Skeletal muscle tissue (tissue), 4 donors: ENCODE measurements around the gene CAPN9. TPM values are rescaled to one million over a fixed set of nuclear protein-coding genes. Genes with fewer than 3 reads are reported as not detected.

ENCODE experiments used
- H3K27ac ChIP-seq: one replicate; pipeline ENCODE4 v1.7.0; 2013; ENCODE audit warnings: mild to moderate bottlenecking, low read depth, low read length, inconsistent platforms
- H3K27me3 ChIP-seq, 3 donors: one replicate each; pipeline ENCODE4 v1.7.0; 2013; ENCODE audit warnings: low read length in 3 of 3; ENCODE audit not compliant: control insufficient read depth in 3 of 3, insufficient read depth in 3 of 3
- H3K36me3 ChIP-seq, 3 donors: one replicate each; pipeline ENCODE4 v1.7.0; 2013; ENCODE audit warnings: low read length in 3 of 3; ENCODE audit not compliant: control insufficient read depth in 3 of 3, insufficient read depth in 3 of 3
- H3K4me1 ChIP-seq, 3 donors: one replicate each; pipeline ENCODE4 v1.7.0; 2013; ENCODE audit warnings: low read length in 3 of 3, mild to moderate bottlenecking in 3 of 3; ENCODE audit not compliant: control insufficient read depth in 3 of 3, insufficient read depth in 3 of 3
- H3K4me3 ChIP-seq, 3 donors: one replicate each; pipeline ENCODE4 v1.7.0; 2013; ENCODE audit warnings: low read length in 3 of 3
- H3K9ac ChIP-seq, 3 donors: one replicate each; pipeline ENCODE4 v1.7.0; 2013; ENCODE audit warnings: low read length in 3 of 3, mild to moderate bottlenecking in 3 of 3, moderate library complexity in 2 of 3, low read depth in 1 of 3
- H3K9me3 ChIP-seq, 3 donors: one replicate each; pipeline ENCODE4 v1.7.0; 2013; ENCODE audit warnings: low read length in 3 of 3; ENCODE audit not compliant: control insufficient read depth in 3 of 3
- total RNA-seq: library from RNA; depleted of rRNA; stranded (reverse); fragments of >200 nt; gene quantifications from one replicate; pipeline ENCODE4 v1.2.3, GENCODE V29; 2014
- donor health status: Osteomylitis.

The CAPN9 gene
- total RNA-seq, 1 donor from 2014 or later = under 0.01 TPM

GRCh38 chr1:230807029-230807428, 59.8 kb downstream of the CAPN9 start:
- Histone ChIP-seq H3K4me3 (no peak overlapping the region), H3K27ac (peak overlapping the region; percentile 69), H3K9me3 (no peaks in the 10 kb centered on the region)

GRCh38 chr1:230807561-230808280, 60.5 kb downstream of the CAPN9 start:
- Histone ChIP-seq H3K9ac (peak overlapping the region in 1 of 3 donors; percentile 63), H3K36me3 (no peaks in the 10 kb centered on the region), H3K4me3 (no peak overlapping the region), H3K9me3 (peaks cover 0 to 2% (median 0%) of the 10 kb centered on the region in 3 donors), H3K4me1 (peaks cover 0 to 29% (median 25%) of the 10 kb centered on the region in 3 donors), H3K27ac (peak overlapping the region; percentile 69), H3K27me3 (no peaks in the 10 kb centered on the region)

More at GRCh38 chr1:230807029-230807428, 59.8 kb downstream of the CAPN9 start:
- H3K9ac ChIP-seq = peak overlapping the region in 1 of 3 donors; percentile 63
- H3K4me1 ChIP-seq = peaks cover 0 to 29% (median 25%) of the 10 kb centered on the region in 3 donors
- no peaks in the 10 kb centered on the region for H3K36me3 ChIP-seq
- no peaks in the 10 kb centered on the region for H3K27me3 ChIP-seq

GRCh38 chr1:230808281-230808872, 61.2 kb downstream of the CAPN9 start:
- Histone ChIP-seq H3K4me1 (peaks cover 0 to 29% (median 25%) of the 10 kb centered on the region in 3 donors), H3K36me3 (no peaks in the 10 kb centered on the region), H3K27ac (no peak overlapping the region), H3K9ac (no peak overlapping the region), H3K9me3 (peaks cover 0 to 5% (median 0%) of the 10 kb centered on the region in 3 donors), H3K27me3 (no peaks in the 10 kb centered on the region), H3K4me3 (no peak overlapping the region)

GRCh38 chr1:230809256-230809990, 62.2 kb downstream of the CAPN9 start:
- peaks cover 0 to 5% (median 0%) of the 10 kb centered on the region in 3 donors for H3K9me3 ChIP-seq
- no peak overlapping the region for H3K9ac ChIP-seq
- H3K27ac ChIP-seq = no peak overlapping the region
- no peaks in the 10 kb centered on the region for H3K27me3 ChIP-seq
- H3K36me3 ChIP-seq = no peaks in the 10 kb centered on the region
- H3K4me1 ChIP-seq = peaks cover 0 to 29% (median 25%) of the 10 kb centered on the region in 3 donors
- H3K4me3 ChIP-seq = no peak overlapping the region

GRCh38 chr1:230812568-230812967, 65.4 kb downstream of the CAPN9 start:
- Histone ChIP-seq H3K27ac (no peak overlapping the region), H3K9ac (no peak overlapping the region), H3K4me3 (no peak overlapping the region), H3K9me3 (peaks cover 0 to 5% (median 0%) of the 10 kb centered on the region in 3 donors), H3K4me1 (peaks cover 3 to 30% (median 25%) of the 10 kb centered on the region in 3 donors), H3K36me3 (no peaks in the 10 kb centered on the region), H3K27me3 (no peaks in the 10 kb centered on the region)

- H3K36me3 ChIP-seq = no peaks in the 10 kb centered on the region
- peaks cover 3 to 10% (median 6%) of the 10 kb centered on the region in 3 donors for H3K4me1 ChIP-seq
- H3K27ac ChIP-seq = no peak overlapping the region
- H3K9me3 ChIP-seq = peaks cover 0 to 5% (median 0%) of the 10 kb centered on the region in 3 donors
- no peak overlapping the region for H3K4me3 ChIP-seq
- H3K27me3 ChIP-seq = no peaks in the 10 kb centered on the region
- no peak overlapping the region for H3K9ac ChIP-seq
Measured at GRCh38 chr1:230814949-230815692, 67.9 kb downstream of the CAPN9 start.

GRCh38 chr1:230816018-230816417, 68.8 kb downstream of the CAPN9 start:
- Histone ChIP-seq H3K27ac (no peak overlapping the region), H3K36me3 (no peaks in the 10 kb centered on the region), H3K9me3 (peaks cover 0 to 5% (median 0%) of the 10 kb centered on the region in 3 donors), H3K27me3 (no peaks in the 10 kb centered on the region), H3K4me1 (peaks cover 3 to 10% (median 6%) of the 10 kb centered on the region in 3 donors), H3K4me3 (no peak overlapping the region), H3K9ac (no peak overlapping the region)

- Histone ChIP-seq H3K36me3 (no peaks in the 10 kb centered on the region), H3K4me3 (no peak overlapping the region), H3K9me3 (no peaks in the 10 kb centered on the region), H3K9ac (no peak overlapping the region), H3K27me3 (no peaks in the 10 kb centered on the region), H3K4me1 (peaks cover 19 to 28% (median 24%) of the 10 kb centered on the region in 3 donors), H3K27ac (no peak overlapping the region)
Measured at GRCh38 chr1:230818367-230818766, 71.2 kb downstream of the CAPN9 start.

- H3K4me1 ChIP-seq = peaks cover 24 to 34% (median 30%) of the 10 kb centered on the region in 3 donors
Measured at GRCh38 chr1:230818901-230819300, 71.7 kb downstream of the CAPN9 start.

More at GRCh38 chr1:230818901-230819300, 71.7 kb downstream of the CAPN9 start:
- no peak overlapping the region for H3K27ac ChIP-seq
- no peaks in the 10 kb centered on the region for H3K9me3 ChIP-seq
- H3K9ac ChIP-seq = no peak overlapping the region
- H3K27me3 ChIP-seq = no peaks in the 10 kb centered on the region
- H3K4me3 ChIP-seq = no peak overlapping the region
- H3K36me3 ChIP-seq = no peaks in the 10 kb centered on the region
